HL-60 (cell line): ENCODE measurements around the gene C16orf90.

Experiments used
- GABPA ChIP-seq: IDR thresholded peaks from 2 replicates; pipeline ENCODE4 v1.6.1; 2012; ENCODE audit warnings: low read depth
- POLR2AphosphoS5 ChIP-seq: IDR thresholded peaks from 2 replicates; pipeline ENCODE4 v1.6.1; 2012; ENCODE audit warnings: low read depth
- SPI1 ChIP-seq: IDR thresholded peaks from 2 replicates; pipeline ENCODE4 v1.6.1; 2012; ENCODE audit warnings: low read depth, mild to moderate bottlenecking, borderline replicate concordance
- TF ChIP-seq, protein P1 (sequence below): IDR thresholded peaks from one replicate; pipeline ENCODE4 v1.5.1; 2011; ENCODE audit warnings: low read length, control low read depth, inconsistent platforms; ENCODE audit not compliant: insufficient read depth

GRCh38 chr16:3476409-3476808, 18.9 kb downstream of the C16orf90 start:
- TF ChIP-seq, protein P1, sequence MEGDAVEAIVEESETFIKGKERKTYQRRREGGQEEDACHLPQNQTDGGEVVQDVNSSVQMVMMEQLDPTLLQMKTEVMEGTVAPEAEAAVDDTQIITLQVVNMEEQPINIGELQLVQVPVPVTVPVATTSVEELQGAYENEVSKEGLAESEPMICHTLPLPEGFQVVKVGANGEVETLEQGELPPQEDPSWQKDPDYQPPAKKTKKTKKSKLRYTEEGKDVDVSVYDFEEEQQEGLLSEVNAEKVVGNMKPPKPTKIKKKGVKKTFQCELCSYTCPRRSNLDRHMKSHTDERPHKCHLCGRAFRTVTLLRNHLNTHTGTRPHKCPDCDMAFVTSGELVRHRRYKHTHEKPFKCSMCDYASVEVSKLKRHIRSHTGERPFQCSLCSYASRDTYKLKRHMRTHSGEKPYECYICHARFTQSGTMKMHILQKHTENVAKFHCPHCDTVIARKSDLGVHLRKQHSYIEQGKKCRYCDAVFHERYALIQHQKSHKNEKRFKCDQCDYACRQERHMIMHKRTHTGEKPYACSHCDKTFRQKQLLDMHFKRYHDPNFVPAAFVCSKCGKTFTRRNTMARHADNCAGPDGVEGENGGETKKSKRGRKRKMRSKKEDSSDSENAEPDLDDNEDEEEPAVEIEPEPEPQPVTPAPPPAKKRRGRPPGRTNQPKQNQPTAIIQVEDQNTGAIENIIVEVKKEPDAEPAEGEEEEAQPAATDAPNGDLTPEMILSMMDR, result no peak
- TF ChIP-seq GABPA (no peak), POLR2AphosphoS5 (no peak), SPI1 (no peak)
